Measurements from ENCODE around the gene E2F3. TPM values are rescaled to one million over a fixed set of nuclear protein-coding genes. Genes with fewer than 3 reads are reported as not detected.
"Not testable (repeated sequence)": the region's sequence is repeated elsewhere in the genome, so short reads cannot be mapped to it uniquely, and the experiment has no call there.

Gene E2F3
- total RNA-seq, 1 donor from 2014 or later, result 16.8 TPM

GRCh38 chr6:20529086-20529448 is 127.4 kb downstream of the E2F3 start:
- peak overlapping the region; percentile 41 for H3K27ac Mint-ChIP-seq (ENCODE audit: unreplicated experiment)
- H3K9me3 Mint-ChIP-seq (ENCODE audit: low read depth); H3K36me3 Mint-ChIP-seq (ENCODE audit: low read depth); DNase-seq (ENCODE audit: low spot score); H3K27me3 Mint-ChIP-seq (ENCODE audit: low read depth): not testable (repeated sequence)
- H3K4me3 Mint-ChIP-seq (ENCODE audit: unreplicated experiment), result peak overlapping the region; percentile 9
- TF ChIP-seq CTCF (IDR thresholded peaks at IDR 0.05), result peak; percentile 78
- peaks cover 15% of the 10 kb centered on the region for H3K4me1 Mint-ChIP-seq (ENCODE audit: low read depth)

GRCh38 chr6:20532881-20533280 is 131.2 kb downstream of the E2F3 start:
- no peak for TF ChIP-seq CTCF (IDR thresholded peaks at IDR 0.05)
- DNase-seq (ENCODE audit: low spot score), result no peak
- H3K4me3 Mint-ChIP-seq (ENCODE audit: unreplicated experiment), result no peak overlapping the region
- peaks cover 31% of the 10 kb centered on the region for H3K4me1 Mint-ChIP-seq (ENCODE audit: low read depth)
- H3K27me3 Mint-ChIP-seq (ENCODE audit: low read depth), result no peaks in the 10 kb centered on the region
- no peaks in the 10 kb centered on the region for H3K9me3 Mint-ChIP-seq (ENCODE audit: low read depth)
- H3K36me3 Mint-ChIP-seq (ENCODE audit: low read depth), result no peaks in the 10 kb centered on the region
- H3K27ac Mint-ChIP-seq (ENCODE audit: unreplicated experiment), result no peak overlapping the region

- no peak for DNase-seq (ENCODE audit: low spot score)
- Mint-ChIP-seq H3K27ac (ENCODE audit: unreplicated experiment) (peak overlapping the region; percentile 96), H3K4me3 (ENCODE audit: unreplicated experiment) (peak overlapping the region; percentile 90), H3K36me3 (ENCODE audit: low read depth) (no peaks in the 10 kb centered on the region), H3K27me3 (ENCODE audit: low read depth) (no peaks in the 10 kb centered on the region), H3K4me1 (ENCODE audit: low read depth) (peaks cover 23% of the 10 kb centered on the region), H3K9me3 (ENCODE audit: low read depth) (no peaks in the 10 kb centered on the region)
- TF ChIP-seq CTCF (IDR thresholded peaks at IDR 0.05), result no peak
These were observed 132.1 kb downstream of the E2F3 start for GRCh38 chr6:20533746-20534294.

- H3K27me3 Mint-ChIP-seq (ENCODE audit: low read depth), result no peaks in the 10 kb centered on the region
- no peak for DNase-seq (ENCODE audit: low spot score)
- H3K4me3 Mint-ChIP-seq (ENCODE audit: unreplicated experiment), result peak within 1 kb of the TSS; percentile 90
- H3K27ac Mint-ChIP-seq (ENCODE audit: unreplicated experiment), result peak within 1 kb of the TSS; percentile 96
- no peaks in the 10 kb centered on the region for H3K36me3 Mint-ChIP-seq (ENCODE audit: low read depth)
- no peak for TF ChIP-seq CTCF (IDR thresholded peaks at IDR 0.05)
- H3K4me1 Mint-ChIP-seq (ENCODE audit: low read depth), result peaks cover 20% of the 10 kb centered on the region
- H3K9me3 Mint-ChIP-seq (ENCODE audit: low read depth), result no peaks in the 10 kb centered on the region
These were observed 132.9 kb downstream of the E2F3 start, which contains the start of gene CDKAL1 for GRCh38 chr6:20534295-20535262. Gene CDKAL1, plus strand, starts transcription at chr6:20534457. Its CDS starts 11,894 bp downstream, at chr6:20546351.

- DNase-seq (ENCODE audit: low spot score), result no peak
- Mint-ChIP-seq H3K4me1 (ENCODE audit: low read depth) (peaks cover 36% of the 10 kb centered on the region), H3K27me3 (ENCODE audit: low read depth) (no peaks in the 10 kb centered on the region), H3K36me3 (ENCODE audit: low read depth) (peaks cover 2% of the 10 kb centered on the region), H3K9me3 (ENCODE audit: low read depth) (no peaks in the 10 kb centered on the region), H3K4me3 (ENCODE audit: unreplicated experiment) (no peak overlapping the region), H3K27ac (ENCODE audit: unreplicated experiment) (no peak overlapping the region)
- TF ChIP-seq CTCF (IDR thresholded peaks at IDR 0.05), result no peak
These were observed 136.5 kb downstream of the E2F3 start for GRCh38 chr6:20538131-20538662.

Data from chondrocyte (in vitro differentiated cells).